ENCODE data around the gene DDO. TPM values are rescaled to one million over a fixed set of nuclear protein-coding genes. Genes with fewer than 3 reads are reported as not detected.
"Not testable (repeated sequence)": the region's sequence is repeated elsewhere in the genome, so short reads cannot be mapped to it uniquely, and the experiment has no call there.

DDO gene
- total and polyA plus RNA-seq, 12 donors = 7.6 to 30.0 (median 25.5) TPM

DNA sequence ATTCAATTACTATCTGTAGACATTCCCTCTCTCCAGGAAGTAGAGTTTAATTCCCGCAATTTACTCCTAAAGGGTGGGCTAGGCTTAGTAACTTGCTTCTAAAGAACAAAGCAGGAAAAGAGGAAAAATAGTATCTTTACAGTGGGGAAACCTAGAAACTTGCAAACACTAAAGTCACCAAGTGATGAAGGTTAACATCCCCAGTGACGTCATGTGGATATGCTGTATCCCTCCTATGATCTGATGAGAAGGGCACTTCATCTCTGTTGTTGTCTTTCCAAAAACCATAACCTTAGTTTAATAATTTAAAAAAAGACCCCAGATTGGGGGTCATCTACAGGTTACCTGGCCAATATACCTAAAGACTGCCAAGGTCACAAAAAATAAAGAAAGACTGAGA is 43.8 kb upstream of the DDO start:
- ATAC-seq = no peak
- WGBS, 2 donors = 85 to 88% methylated on average over 2 of the region's 2 CpGs

GRCh38 chr6:110458476-110458875 is 43.1 kb upstream of the DDO start:
- Histone ChIP-seq H3K36me3 (no peaks in the 10 kb centered on the region), H3K4me3 (no peak overlapping the region), H3K27ac (no peak overlapping the region), H3K4me1 (no peaks in the 10 kb centered on the region), H3K9me3 (peaks cover 0 to 30% (median 14%) of the 10 kb centered on the region in 11 donors), H3K27me3 (no peaks in the 10 kb centered on the region)
- no peak for DNase-seq
- no peak for ATAC-seq
- WGBS, 2 donors = 100% methylated on average over 1 of the region's 1 CpG
- intact Hi-C loops (cut with DNase I) = no loop called here
- TF ChIP-seq, protein P1, sequence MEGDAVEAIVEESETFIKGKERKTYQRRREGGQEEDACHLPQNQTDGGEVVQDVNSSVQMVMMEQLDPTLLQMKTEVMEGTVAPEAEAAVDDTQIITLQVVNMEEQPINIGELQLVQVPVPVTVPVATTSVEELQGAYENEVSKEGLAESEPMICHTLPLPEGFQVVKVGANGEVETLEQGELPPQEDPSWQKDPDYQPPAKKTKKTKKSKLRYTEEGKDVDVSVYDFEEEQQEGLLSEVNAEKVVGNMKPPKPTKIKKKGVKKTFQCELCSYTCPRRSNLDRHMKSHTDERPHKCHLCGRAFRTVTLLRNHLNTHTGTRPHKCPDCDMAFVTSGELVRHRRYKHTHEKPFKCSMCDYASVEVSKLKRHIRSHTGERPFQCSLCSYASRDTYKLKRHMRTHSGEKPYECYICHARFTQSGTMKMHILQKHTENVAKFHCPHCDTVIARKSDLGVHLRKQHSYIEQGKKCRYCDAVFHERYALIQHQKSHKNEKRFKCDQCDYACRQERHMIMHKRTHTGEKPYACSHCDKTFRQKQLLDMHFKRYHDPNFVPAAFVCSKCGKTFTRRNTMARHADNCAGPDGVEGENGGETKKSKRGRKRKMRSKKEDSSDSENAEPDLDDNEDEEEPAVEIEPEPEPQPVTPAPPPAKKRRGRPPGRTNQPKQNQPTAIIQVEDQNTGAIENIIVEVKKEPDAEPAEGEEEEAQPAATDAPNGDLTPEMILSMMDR (IDR thresholded peaks at IDR 0.05) = no peak

More for the DNA sequence above, 43.8 kb upstream of the DDO start:
- peaks cover 0 to 37% (median 19%) of the 10 kb centered on the region in 11 donors for H3K9me3 ChIP-seq
- H3K27me3 ChIP-seq = no peaks in the 10 kb centered on the region
- no peaks in the 10 kb centered on the region for H3K36me3 ChIP-seq
- no peaks in the 10 kb centered on the region for H3K4me1 ChIP-seq
- no peak overlapping the region for H3K4me3 ChIP-seq
- intact Hi-C loops (cut with DNase I) = no loop called here
- TF ChIP-seq, protein P1 (IDR thresholded peaks at IDR 0.05) = no peak
- no peak overlapping the region for H3K27ac ChIP-seq
- no peak for DNase-seq

GRCh38 chr6:110457567-110458175 is 42.3 kb upstream of the DDO start:
- H3K4me1 ChIP-seq; ATAC-seq; H3K27me3 ChIP-seq; H3K27ac ChIP-seq; intact Hi-C loops (cut with DNase I); H3K36me3 ChIP-seq; H3K4me3 ChIP-seq: not testable (repeated sequence)
- TF ChIP-seq, protein P1 (IDR thresholded peaks at IDR 0.05) = peak in 6 of 9 donors; percentile 24 to 63 (median 34)
- 74 to 85% methylated on average over 8 of the region's 8 CpGs for WGBS, 2 donors
- DNase-seq = peak in 1 of 2 donors; percentile 19
- peaks cover 0 to 22% (median 6%) of the 10 kb centered on the region in 11 donors for H3K9me3 ChIP-seq

DNA sequence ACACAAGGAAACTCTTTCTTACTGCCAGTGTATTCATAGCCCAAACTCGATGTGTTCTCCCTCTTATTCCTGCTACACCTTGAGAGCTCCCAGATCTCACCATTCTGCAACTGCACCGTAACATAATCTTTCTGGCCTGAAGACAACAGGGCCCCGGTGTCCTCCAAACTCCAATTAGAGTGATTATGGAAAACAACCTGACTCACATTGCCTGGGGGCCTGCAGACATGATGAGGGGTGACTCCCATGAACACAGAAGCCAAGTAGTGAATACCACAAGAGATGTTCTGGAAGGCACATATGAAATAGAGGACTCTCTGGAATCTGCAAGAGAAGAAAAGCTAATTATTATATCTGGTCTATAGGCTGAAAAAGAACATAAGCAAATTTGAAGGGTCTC is 41.3 kb upstream of the DDO start:
- peaks cover 0 to 13% (median 2%) of the 10 kb centered on the region in 11 donors for H3K9me3 ChIP-seq
- TF ChIP-seq, protein P1 (IDR thresholded peaks at IDR 0.05) = no peak
- DNase-seq (no peak), ATAC-seq (no peak)
- H3K27me3 ChIP-seq = no peaks in the 10 kb centered on the region
- no peaks in the 10 kb centered on the region for H3K36me3 ChIP-seq
- WGBS, 2 donors = 87 to 89% methylated on average over 3 of the region's 3 CpGs
- H3K27ac ChIP-seq = no peak overlapping the region
- no peaks in the 10 kb centered on the region for H3K4me1 ChIP-seq
- no peak overlapping the region for H3K4me3 ChIP-seq
- intact Hi-C loops (cut with DNase I) = no loop called here
